Measurements from ENCODE around the gene PLCE1.

- TF ChIP-seq CTCF (IDR thresholded peaks at IDR 0.05) = no peak
- no peak for TF ChIP-seq POLR2A (IDR thresholded peaks at IDR 0.05)
Measured at GRCh38 chr10:93991596-93992284, 2.0 kb upstream of the PLCE1 start.
